Epidermal melanocyte (primary cell): ENCODE results near the gene RASGRF2.
A peak's percentile ranks its signal among the peaks of the same experiment; 100 is the strongest.
"Not testable (repeated sequence)": the region's sequence is repeated elsewhere in the genome, so short reads cannot be mapped to it uniquely, and the experiment has no call there.

Source experiments
- DNase-seq: peaks from one replicate; pipeline ENCODE4 v3.0.0; 2011; ENCODE audit warnings: low spot score; ENCODE audit not compliant: insufficient read length

RASGRF2 gene

GRCh38 chr5:81239613-81240012, 279.4 kb downstream of the RASGRF2 start:
- DNase-seq, result no peak

- no peak for DNase-seq
Observed at GRCh38 chr5:81241001-81241400, 280.8 kb downstream of the RASGRF2 start.

DNA sequence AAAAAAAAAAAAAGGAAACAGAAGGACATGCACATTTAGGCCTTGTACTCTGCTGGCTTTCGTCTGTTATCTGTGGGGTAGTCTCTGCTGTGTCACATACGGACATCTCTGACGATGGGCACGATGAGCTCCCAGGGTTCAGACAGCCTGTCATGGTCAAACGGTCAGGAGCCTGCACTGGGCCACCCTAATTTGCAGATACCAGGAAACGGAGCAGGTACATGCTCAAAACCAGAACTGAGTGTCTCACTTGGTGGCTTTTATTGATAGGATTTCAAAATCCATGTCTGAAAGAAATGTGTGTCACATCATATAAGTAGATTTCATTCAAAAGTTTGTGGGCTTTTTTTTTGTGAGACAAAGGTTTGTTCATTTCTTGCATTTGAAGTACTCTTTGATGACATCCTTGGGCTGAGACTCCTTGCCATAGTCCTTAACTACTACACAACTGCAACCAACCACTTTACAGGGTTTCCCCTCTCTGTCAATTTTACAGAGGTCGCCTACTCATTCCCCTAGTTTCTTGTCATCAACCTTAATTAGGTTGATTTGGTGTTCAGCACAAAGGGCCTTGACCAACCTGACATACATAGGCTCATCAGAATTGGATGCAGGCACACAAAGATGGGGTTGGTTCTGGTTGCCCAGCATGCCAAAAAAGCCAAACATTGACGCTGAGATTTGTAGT, 281.9 kb downstream of the RASGRF2 start:
- DNase-seq, result no peak

GRCh38 chr5:81242906-81243436, 282.8 kb downstream of the RASGRF2 start:
- no peak for DNase-seq

DNA sequence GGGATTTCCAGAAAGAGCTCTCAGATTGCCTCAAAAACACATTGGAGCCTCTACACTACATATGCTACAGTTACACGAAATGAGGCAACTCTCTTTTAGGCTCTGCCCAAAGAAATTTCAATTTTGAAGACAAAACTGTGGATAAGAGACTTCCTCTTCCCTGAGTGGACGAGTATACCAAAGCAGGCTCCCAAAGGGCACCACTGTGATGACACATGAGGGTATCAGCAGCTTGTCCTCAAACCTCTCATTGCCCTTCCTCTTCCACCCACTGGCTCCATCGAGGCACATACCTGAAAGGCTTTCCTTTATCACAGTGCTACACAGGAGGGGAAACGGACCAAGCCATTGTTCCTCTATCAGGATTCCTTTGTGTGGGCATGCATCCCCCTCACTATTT, 284.3 kb downstream of the RASGRF2 start:
- no peak for DNase-seq

DNA sequence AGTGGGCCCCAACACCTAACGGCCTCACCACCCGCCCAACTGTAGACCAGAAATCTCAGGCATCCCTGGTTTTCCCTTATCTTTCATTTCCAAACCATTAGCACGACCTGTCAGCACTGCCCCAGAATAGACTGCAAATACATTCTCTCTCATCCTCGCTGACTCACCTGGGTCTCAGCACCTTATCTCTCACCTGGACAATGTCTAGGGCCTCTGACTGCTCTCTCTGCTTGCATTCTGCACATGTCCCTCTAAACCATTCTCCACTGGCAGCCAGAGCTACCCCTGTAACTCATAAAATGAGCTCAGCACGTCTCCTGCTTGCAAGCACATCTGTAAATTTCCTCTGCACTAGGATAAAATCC, 285.7 kb downstream of the RASGRF2 start:
- no peak for DNase-seq

DNA sequence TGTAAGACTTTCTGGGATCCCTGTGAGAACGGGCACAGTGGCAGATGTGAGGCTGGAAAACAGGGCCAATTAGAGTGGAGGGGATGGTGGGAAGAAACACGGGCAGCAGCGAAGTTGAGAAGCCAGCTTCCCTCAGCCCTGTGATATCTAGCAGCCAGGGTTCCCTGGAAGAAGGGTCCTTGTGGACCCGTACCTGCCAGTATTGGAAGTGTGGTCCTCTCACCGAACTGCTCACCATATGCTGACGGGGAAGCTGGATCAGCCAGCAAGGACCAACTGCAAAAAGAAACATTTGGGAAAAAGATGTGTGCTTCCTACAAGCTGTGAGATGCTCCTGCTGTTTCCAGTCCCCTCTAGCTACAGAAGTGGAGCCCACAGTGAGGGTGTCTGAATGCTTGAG, 286.5 kb downstream of the RASGRF2 start:
- no peak for DNase-seq

GRCh38 chr5:81247441-81247972, 287.3 kb downstream of the RASGRF2 start:
- no peak for DNase-seq

DNA sequence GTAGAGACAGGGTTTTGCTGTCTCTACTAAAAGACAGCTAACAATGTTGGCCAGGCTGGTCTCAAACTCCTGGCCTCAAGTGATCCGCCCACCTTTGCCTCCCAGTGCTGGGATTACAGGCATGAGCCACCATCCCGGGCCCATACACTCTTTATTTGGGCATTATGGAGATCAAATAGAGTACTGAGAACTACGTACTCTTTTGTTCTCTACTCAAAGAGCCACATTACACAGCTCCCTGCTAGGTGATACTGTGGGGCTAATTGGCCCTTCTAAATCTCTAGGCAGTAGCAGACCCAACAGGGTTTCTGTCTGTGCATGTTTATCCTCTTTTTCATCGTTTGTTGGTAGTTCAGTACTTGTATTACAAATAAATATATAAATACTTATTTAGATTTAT, 289.1 kb downstream of the RASGRF2 start:
- no peak for DNase-seq

- DNase-seq, result no peak
Observed at GRCh38 chr5:81250004-81250403, 289.8 kb downstream of the RASGRF2 start.

- DNase-seq, result no peak
Observed at GRCh38 chr5:81251922-81252321, 291.8 kb downstream of the RASGRF2 start.

- DNase-seq, result no peak
Observed at GRCh38 chr5:81252904-81253303, 292.7 kb downstream of the RASGRF2 start.

DNA sequence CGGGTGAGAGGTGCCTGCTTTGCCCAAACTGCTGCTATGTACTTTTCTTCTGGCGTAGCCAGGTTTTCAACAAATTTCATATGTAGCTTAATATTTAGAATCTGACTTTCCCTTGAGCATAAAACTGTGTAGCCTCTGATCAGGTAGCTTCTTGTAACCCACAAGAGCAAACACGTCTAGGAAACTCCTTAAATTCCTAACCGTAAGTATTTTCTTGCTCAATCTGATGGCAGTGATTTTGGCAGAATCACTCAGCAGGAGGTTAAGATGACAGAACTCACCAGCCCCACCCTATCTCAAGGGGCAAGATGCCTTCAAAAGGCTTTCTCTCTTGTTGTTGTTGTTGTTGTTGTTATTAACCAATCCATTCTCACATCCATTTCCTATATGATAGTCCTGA, 293.7 kb downstream of the RASGRF2 start:
- no peak for DNase-seq

DNA sequence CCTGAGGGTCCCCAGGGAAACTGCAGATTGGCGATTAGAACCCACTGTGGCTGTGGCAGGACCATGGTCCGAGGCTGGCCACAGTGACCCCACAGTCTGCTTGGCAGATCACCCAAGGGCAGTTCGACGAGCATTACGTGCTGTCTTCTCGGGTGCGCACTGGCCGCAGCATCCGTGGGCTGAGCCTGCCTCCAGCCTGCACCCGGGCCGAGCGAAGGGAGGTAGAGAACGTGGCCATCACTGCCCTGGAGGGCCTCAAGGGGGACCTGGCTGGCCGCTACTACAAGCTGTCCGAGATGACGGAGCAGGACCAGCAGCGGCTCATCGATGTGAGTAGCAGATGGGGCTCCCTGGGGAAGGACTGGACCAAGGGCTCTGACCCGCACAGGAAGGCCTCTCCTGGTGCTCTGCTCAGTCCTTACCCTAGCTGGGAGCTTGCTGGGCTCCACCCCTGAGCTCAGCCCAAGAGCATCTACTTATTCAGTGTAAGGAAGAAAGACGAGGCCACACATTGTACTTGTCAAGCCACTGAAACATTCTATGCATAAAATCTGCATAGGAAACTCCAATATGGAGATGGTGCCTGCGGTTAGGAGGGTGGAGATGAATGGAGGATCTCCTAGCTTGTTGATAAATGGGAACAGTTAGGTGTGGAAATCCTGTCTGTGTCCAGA, 294.9 kb downstream of the RASGRF2 start:
- no peak for DNase-seq

DNA sequence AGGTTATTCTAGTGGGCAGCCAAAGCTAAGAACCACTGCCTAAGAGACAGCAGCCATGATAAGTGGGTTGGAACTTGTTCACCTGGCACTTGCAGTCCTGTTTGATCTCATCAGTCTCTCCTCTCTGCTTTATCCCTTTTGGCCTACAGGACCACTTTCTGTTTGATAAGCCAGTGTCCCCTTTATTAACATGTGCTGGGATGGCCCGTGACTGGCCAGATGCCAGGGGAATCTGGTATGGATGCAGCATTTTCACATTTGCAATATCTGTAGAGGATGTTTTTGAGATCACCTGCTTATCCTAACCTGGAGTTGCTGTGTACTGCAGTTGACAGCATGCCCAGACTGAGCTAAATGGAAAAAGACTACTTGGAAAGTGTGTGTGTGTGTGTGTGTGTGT, 296.6 kb downstream of the RASGRF2 start:
- no peak for DNase-seq

DNA sequence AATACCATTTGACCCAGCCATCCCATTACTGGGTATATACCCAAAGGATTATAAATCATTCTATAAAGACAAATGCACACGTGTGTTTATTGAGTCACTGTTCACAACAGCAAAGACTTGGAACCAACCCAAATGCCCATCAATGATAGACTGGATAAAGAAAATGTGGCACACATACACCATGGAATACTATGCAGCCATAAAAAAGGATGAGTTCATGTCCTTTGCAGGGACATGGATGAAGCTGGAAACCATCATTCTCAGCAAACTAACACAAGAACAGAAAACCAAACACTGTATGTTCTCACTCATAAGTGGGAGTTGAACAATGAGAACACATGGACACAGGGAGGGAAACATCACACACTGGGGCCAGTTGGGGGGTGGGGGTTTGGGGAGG, 302.6 kb downstream of the RASGRF2 start:
- DNase-seq, result not testable (repeated sequence)

- no peak for DNase-seq
Observed at GRCh38 chr5:81265101-81265500, 304.9 kb downstream of the RASGRF2 start.

DNA sequence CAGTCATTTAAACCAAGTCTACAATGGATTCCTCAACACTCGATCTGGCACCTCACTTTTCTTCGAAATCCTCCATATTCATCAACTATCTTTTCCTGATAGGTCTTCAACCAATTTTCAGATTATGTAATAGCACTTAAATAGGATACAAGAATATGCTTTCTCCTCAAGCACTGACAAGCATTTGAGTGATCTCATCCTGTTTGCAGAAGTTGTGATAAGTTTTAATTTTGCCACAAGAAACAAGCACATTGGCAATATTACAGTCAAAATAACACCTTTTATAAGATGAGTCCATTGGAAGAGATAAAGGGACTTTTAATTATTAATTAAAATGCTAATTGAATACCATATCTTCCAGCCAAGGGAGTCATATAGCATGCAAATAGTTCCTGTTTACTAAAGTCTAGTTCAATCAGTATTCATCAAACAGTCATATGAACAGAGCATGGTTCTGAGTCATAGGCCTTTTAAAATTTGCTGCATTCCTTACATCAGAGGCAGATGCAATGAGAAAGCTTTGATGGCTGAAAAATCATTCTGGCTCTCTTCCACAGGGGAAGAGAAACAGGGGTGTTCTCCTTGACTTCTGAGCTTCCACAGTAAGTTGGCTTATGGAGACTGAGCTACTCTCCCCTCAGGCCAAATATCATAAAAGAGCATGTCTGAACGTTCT, 308.5 kb downstream of the RASGRF2 start:
- DNase-seq, result peak; percentile 68

GRCh38 chr5:81269751-81270393, 309.7 kb downstream of the RASGRF2 start:
- no peak for DNase-seq

- not testable (repeated sequence) for DNase-seq
Observed at GRCh38 chr5:81270394-81271027, 310.3 kb downstream of the RASGRF2 start.
